Measurements from ENCODE around the gene TESMIN.

TESMIN gene

GRCh38 chr11:68709062-68709461 is 42.3 kb downstream of the TESMIN start:
- no peak for DNase-seq (ENCODE audit: low spot score)

GRCh38 chr11:68707527-68707926 is 43.8 kb downstream of the TESMIN start:
- no peak for DNase-seq (ENCODE audit: low spot score)

- no peak for DNase-seq (ENCODE audit: low spot score)
These were observed 46.4 kb downstream of the TESMIN start for GRCh38 chr11:68704887-68705286.

- DNase-seq (ENCODE audit: low spot score), result no peak
These were observed 52.3 kb downstream of the TESMIN start for GRCh38 chr11:68698993-68699392.

- DNase-seq (ENCODE audit: low spot score), result no peak
These were observed 55.8 kb downstream of the TESMIN start for GRCh38 chr11:68695531-68695930.

GRCh38 chr11:68694431-68695297 is 56.7 kb downstream of the TESMIN start:
- DNase-seq (ENCODE audit: low spot score), result no peak

- DNase-seq (ENCODE audit: low spot score), result no peak
These were observed 57.8 kb downstream of the TESMIN start for GRCh38 chr11:68693484-68693882.

- DNase-seq (ENCODE audit: low spot score), result no peak
These were observed 58.3 kb downstream of the TESMIN start for GRCh38 chr11:68692871-68693483.

GRCh38 chr11:68692115-68692514 is 59.2 kb downstream of the TESMIN start:
- no peak for DNase-seq (ENCODE audit: low spot score)

GRCh38 chr11:68691402-68691784 is 59.9 kb downstream of the TESMIN start:
- DNase-seq (ENCODE audit: low spot score), result no peak

- no peak for DNase-seq (ENCODE audit: low spot score)
These were observed 60.5 kb downstream of the TESMIN start for GRCh38 chr11:68690671-68691401.

GRCh38 chr11:68689737-68690625 is 61.3 kb downstream of the TESMIN start:
- DNase-seq (ENCODE audit: low spot score), result no peak

- no peak for DNase-seq (ENCODE audit: low spot score)
These were observed 62.4 kb downstream of the TESMIN start for GRCh38 chr11:68688881-68689280.

GRCh38 chr11:68687986-68688385 is 63.3 kb downstream of the TESMIN start:
- no peak for DNase-seq (ENCODE audit: low spot score)

GRCh38 chr11:68687311-68687710 is 64.0 kb downstream of the TESMIN start:
- DNase-seq (ENCODE audit: low spot score), result no peak

- DNase-seq (ENCODE audit: low spot score), result no peak
These were observed 64.8 kb downstream of the TESMIN start for GRCh38 chr11:68686486-68686885.

GRCh38 chr11:68685656-68686380 is 65.5 kb downstream of the TESMIN start:
- no peak for DNase-seq (ENCODE audit: low spot score)

- peak; percentile 80 for DNase-seq (ENCODE audit: low spot score)
These were observed 66.6 kb downstream of the TESMIN start, which contains the start of gene GAL for GRCh38 chr11:68684385-68685356. Gene GAL, plus strand, starts transcription at chr11:68684544. Its CDS starts 380 bp downstream, at chr11:68684924.

GRCh38 chr11:68683536-68684384 is 67.6 kb downstream of the TESMIN start:
- DNase-seq (ENCODE audit: low spot score), result no peak

Measured in HuH-7.5 (cell line).